Neural progenitor cell (in vitro differentiated cells): ENCODE data around the gene CAPZB.

Experiments used
- CTCF ChIP-seq: fragments of 200-600 bp; sonication (generic); IDR thresholded peaks from 2 replicates; pipeline ENCODE4 v1.5.1; 2017; ENCODE audit warnings: antibody characterized with exemption, mild to moderate bottlenecking
- EZH2 ChIP-seq: fragments of 200-600 bp; sonication (generic); IDR thresholded peaks from 2 replicates; pipeline ENCODE4 v1.6.1; 2017; ENCODE audit warnings: antibody characterized with exemption, mild to moderate bottlenecking, moderate library complexity

GRCh38 chr1:19365721-19366120, 119.6 kb downstream of the CAPZB start:
- TF ChIP-seq CTCF (no peak), EZH2 (no peak)
